Heart right ventricle (tissue), 16 donors: ENCODE measurements around the gene SIRT7. TPM values are rescaled to one million over a fixed set of nuclear protein-coding genes. Genes with fewer than 3 reads are reported as not detected.

Experiments used
- ATAC-seq, 8 donors: fragments of 200-7000 bp; cut with Tn5 transposase; one replicate each; pipeline ENCODE4 v1.9.1; 2020; ENCODE audit warnings: mild to moderate bottlenecking in 8 of 8, moderate library complexity in 8 of 8, moderate number of reproducible peaks in 1 of 8
- DNase-seq, 2 donors: peaks; one replicate each; pipeline ENCODE4 v3.0.0-alpha.2; 2020
- H3K27ac ChIP-seq, 10 donors: fragments of 200-600 bp; sonication (generic) in 2 of 10; one replicate each; pipeline versions ENCODE4 v1.5.0 to v1.8.0; 2020 to 2022; ENCODE audit warnings: mild to moderate bottlenecking in 3 of 10
- H3K27me3 ChIP-seq, 7 donors: fragments of 200-600 bp; one replicate each; pipeline ENCODE4 v1.8.0; 2021 to 2022; ENCODE audit warnings: mild to moderate bottlenecking in 2 of 7
- H3K36me3 ChIP-seq, 9 donors: fragments of 200-600 bp; sonication (generic) in 1 of 9; one replicate each; pipeline versions ENCODE4 v1.5.0 to v1.8.0; 2020 to 2022; ENCODE audit warnings: mild to moderate bottlenecking in 2 of 9
- H3K4me1 ChIP-seq, 9 donors: fragments of 200-600 bp; sonication (generic) in 1 of 9; one replicate each; pipeline versions ENCODE4 v1.5.0 to v1.8.0; 2020 to 2022; ENCODE audit warnings: mild to moderate bottlenecking in 4 of 9
- H3K4me3 ChIP-seq, 10 donors: fragments of 200-600 bp; sonication (generic) in 2 of 10; one replicate each; pipeline versions ENCODE4 v1.5.0 to v1.8.0; 2020 to 2022; ENCODE audit warnings: mild to moderate bottlenecking in 7 of 10, moderate library complexity in 2 of 10
- H3K9me3 ChIP-seq, 11 donors: fragments of 200-600 bp in 10 of 11; sonication (generic) in 2 of 11; one replicate each; pipeline versions ENCODE4 v1.5.0 to v1.8.0; 2013 to 2022; ENCODE audit warnings: mild to moderate bottlenecking in 2 of 11, control low read depth in 1 of 11, moderate library complexity in 1 of 11
- WGBS, 2 donors: extraction: QIAGEN DNeasy Blood & Tissue Kit; methylation state at CpG; one replicate each; pipeline ENCODE4 v1.1.7; 2013; ENCODE audit warnings: inconsistent platforms in 1 of 2; 5-methylcytosine and 5-hydroxymethylcytosine counted together
- intact Hi-C, 10 donors: fragments of 100-400 bp; cut with DNase I; formaldehyde crosslinking; loops; one replicate each; pipeline versions ENCODE4 v1.11.1 to v1.14.2; 2022
- polyA plus RNA-seq, 2 donors: library from polyadenylated mRNA; stranded (reverse); fragments of 200-250 nt; gene quantifications; one replicate each; pipeline ENCODE4 v1.2.3, GENCODE V29; 2013
- total RNA-seq, 10 donors: library from RNA; stranded (reverse); fragmentation: NEBNext Ultra II Directional in 3 of 10; extraction: Animal tissue kit (Norgen Biotek cat#: 25700) in 3 of 10; gene quantifications; one replicate each; pipeline versions ENCODE4 v1.2.1 to v1.2.4, GENCODE V29; 2021 to 2023
- TF ChIP-seq, protein P1 (sequence below), 9 donors: fragments of 200-600 bp; sonication (generic) in 2 of 9; IDR thresholded peaks; one replicate each; pipeline versions ENCODE4 v1.5.0 to v1.8.0; 2021 to 2022; ENCODE audit warnings: antibody characterized with exemption in 9 of 9, mild to moderate bottlenecking in 5 of 9, moderate library complexity in 1 of 9
- donor health status: Arrhythmogenic right ventricular cardiomyopathy.
- donor health status: ischemic (EF 13 %, LVEDD 7.1; RV severe dilation, severe dysfunction).
- donor health status: healthy with polysubstance abuse.
- donor health status: DM: no; HTN: yes; CAD: no.
- donor health status: DM: no; HTN: no; CAD: no.
- donor health status: ischemic (EF 25% LVEDD 6.9; RV normal size, moderate dysfunction).
- donor health status: ischemic (EF 25% LVEDD 5.7; RV mildly dilated, moderate dysfunction).
- donor health status: healthy.
- donor health status: DM: yes; HTN: yes; CAD: no.
- donor health status: Ischemic cardiomyopathy.
- donor health status: ischemic (EF 35%, LVEDD 5.7; RV mildly dilated, moderate dysfunction).
- donor health status: nonischemic (EF 11% LVEDD 7.7; RV severe dilation, severe dysfunction).
- donor health status: DM: yes; HTN: yes; CAD: no.
- donor health status: PGD.
- donor health status: ischemic (EF 29% LVEDD 5.4; RV normal size, mild dysfunction).
- donor health status: nonischemic (EF 23%, LVEDD 6.1; RV moderate dilation, normal function).

Gene SIRT7
- total and polyA plus RNA-seq, 12 donors = 4.4 to 15.7 (median 6.2) TPM

DNA sequence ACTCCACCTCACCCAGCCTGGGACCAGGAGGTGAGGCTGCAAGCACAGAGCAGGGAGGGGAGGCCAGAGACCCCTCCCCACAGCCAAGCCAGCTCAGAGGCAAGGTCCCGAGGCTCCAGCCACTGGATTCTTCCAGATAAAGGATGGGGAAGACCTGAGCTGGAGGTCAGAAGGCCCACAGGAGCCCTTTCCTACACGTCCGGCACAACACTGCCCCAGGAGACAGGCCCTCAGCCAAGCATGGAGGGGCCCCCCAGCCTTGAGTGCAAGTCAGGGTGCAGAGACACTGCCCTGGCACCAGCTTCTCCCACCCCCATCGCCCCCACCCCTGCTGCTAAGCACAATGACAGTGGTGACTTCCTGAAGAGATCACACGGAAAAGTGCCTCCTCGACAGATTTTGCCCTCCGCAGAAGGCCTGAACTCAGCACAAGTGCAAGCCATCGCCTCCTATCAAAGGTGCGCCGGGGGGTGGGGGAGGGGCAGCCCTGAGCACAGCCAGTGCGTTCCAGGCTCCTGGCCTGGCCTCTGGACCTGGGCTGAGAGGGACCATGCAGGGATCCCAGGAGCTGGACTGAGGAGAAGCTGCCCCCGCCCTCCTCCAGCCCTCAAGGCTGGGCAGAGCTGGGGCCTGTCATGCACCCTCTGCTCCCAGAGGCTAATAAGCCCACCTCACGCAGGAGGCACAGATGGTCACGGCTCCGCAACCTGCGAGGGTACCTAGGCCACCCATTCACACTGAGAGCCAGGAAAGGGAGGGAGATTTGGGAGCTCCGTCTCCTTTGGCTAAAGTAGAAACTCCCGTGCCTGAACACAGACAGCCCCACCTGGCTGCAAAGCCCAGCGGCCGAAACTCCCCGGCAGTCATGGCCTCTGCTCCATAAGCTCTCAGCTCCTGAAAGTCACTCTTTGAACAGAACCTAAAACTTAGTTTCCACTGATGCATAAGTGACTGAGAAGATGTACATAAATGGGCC, 6.9 kb upstream of the SIRT7 start:
- Histone ChIP-seq H3K27ac (peak overlapping the region in 5 of 10 donors; percentile 28 to 97 (median 47)), H3K27me3 (peaks cover 0 to 15% (median 0%) of the 10 kb centered on the region in 7 donors), H3K36me3 (peaks cover 0 to 31% (median 10%) of the 10 kb centered on the region in 9 donors), H3K4me3 (peak overlapping the region in 1 of 10 donors; percentile 47), H3K4me1 (peaks cover 29 to 79% (median 53%) of the 10 kb centered on the region in 9 donors), H3K9me3 (no peaks in the 10 kb centered on the region)
- no peak for ATAC-seq
- intact Hi-C loops = loop anchor here in 1 of 10 donors (5.0 kb wide), 1 partner anchor 48 kb away; no protein-coding TSS in a partner anchor
- TF ChIP-seq, protein P1, sequence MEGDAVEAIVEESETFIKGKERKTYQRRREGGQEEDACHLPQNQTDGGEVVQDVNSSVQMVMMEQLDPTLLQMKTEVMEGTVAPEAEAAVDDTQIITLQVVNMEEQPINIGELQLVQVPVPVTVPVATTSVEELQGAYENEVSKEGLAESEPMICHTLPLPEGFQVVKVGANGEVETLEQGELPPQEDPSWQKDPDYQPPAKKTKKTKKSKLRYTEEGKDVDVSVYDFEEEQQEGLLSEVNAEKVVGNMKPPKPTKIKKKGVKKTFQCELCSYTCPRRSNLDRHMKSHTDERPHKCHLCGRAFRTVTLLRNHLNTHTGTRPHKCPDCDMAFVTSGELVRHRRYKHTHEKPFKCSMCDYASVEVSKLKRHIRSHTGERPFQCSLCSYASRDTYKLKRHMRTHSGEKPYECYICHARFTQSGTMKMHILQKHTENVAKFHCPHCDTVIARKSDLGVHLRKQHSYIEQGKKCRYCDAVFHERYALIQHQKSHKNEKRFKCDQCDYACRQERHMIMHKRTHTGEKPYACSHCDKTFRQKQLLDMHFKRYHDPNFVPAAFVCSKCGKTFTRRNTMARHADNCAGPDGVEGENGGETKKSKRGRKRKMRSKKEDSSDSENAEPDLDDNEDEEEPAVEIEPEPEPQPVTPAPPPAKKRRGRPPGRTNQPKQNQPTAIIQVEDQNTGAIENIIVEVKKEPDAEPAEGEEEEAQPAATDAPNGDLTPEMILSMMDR (IDR thresholded peaks at IDR 0.05) = no peak
- 59 to 66% methylated on average over 21 of the region's 21 CpGs for WGBS, 2 donors
- DNase-seq = no peak

DNA sequence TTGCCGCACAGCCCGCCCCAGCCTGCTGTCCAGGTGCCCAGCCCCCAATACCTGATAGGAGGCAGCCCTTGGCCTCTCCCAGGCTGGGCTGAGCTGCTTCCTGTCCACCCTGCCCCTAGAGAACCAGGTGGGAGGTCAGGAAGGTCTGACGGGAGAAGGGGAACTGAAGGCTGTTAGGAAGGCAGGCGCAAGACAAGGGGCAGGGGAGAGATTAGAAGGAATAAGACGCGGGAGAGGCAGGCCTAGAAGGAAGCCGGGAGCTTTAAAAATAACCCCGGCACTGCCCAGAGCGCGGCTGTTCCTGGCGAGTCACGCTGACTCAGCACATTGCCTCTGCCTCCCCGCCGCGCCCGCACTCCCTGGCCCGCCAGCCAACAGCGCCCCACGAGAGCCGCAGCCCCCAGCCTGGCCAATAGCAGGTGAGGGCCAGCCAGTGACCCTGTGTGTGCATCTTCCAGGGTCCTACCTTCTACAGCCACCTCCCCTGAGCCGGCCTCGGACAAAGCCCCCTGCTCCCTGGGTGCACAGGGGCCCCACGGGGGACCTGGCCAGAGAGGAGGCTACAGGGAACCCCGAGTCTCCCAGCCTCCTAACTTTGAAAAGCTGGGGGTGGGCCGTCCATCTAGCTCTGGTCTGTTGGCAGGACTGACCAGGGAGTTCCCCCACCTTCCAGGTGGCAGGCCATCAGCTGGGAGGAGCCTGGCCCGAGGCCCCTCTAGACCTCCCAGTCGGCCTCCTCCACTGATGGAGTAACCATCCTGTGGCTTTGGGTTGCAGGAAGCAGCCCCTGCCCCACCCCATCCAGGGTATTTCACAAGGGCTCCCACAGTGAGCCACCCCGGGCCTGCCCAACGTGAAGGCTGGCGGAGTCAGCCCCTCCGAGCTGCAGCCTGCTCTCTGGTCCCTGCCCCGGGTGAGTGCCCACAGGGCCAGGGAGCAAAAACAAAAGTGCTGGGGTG, 5.6 kb upstream of the SIRT7 start:
- ATAC-seq = peak; percentile 16 to 49 (median 36)
- intact Hi-C loops = loop anchor here in 1 of 10 donors (5.0 kb wide), 1 partner anchor 46 kb away; no protein-coding TSS in a partner anchor
- H3K4me1 ChIP-seq = peaks cover 29 to 86% (median 55%) of the 10 kb centered on the region in 9 donors

DNA sequence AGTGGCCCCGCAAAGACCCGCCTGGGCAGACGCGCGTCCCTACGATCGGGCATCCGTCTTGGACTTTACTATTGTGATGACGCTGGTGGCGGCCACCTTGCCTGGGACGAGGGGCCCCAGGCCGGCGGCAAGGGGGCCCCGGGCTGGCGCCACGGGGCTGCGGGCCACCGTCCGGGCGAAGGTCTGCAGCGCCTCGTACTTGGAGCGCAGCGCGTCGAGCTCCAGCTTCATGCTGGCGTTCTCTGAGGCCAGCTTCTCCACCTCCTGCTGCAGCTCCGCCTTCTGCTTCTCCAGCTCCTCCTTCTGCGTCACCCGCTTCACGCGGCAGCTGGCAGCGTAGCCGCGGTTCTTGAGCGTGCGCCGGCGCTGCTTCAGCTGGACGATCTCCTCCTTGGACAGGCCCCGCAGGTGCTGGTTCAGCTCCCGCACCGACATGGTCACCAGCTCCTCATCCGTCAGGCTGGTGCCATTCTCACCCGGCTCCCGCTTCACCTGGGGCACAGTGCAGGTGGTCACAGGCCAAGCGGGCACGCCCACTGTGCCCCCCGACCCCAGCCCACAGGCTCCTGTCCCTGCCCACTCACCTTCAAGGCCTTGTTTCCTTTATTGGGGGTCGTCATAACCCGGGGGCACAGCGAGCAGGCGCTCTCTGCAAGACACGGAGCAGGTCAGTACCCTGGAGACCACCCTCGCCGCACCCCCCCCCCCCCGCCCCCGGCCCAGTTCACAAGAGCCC, 4.8 kb upstream of the SIRT7 start:
- DNase-seq (no peak), ATAC-seq (no peak)
- peaks cover 0 to 42% (median 10%) of the 10 kb centered on the region in 9 donors for H3K36me3 ChIP-seq
- peaks cover 21 to 83% (median 53%) of the 10 kb centered on the region in 9 donors for H3K4me1 ChIP-seq
- peak overlapping the region in 9 of 10 donors; percentile 3 to 97 (median 48) for H3K27ac ChIP-seq
- intact Hi-C loops = loop anchor here in 1 of 10 donors (5.0 kb wide), 1 partner anchor 45 kb away; no protein-coding TSS in a partner anchor
- WGBS, 2 donors = 89% methylated on average over 57 to 58 of the region's 58 CpGs
- no peaks in the 10 kb centered on the region for H3K9me3 ChIP-seq
- TF ChIP-seq, protein P1 (IDR thresholded peaks at IDR 0.05) = no peak
- H3K4me3 ChIP-seq = peak overlapping the region in 8 of 10 donors; percentile 18 to 47 (median 32)
- H3K27me3 ChIP-seq = no peaks in the 10 kb centered on the region

More for the DNA sequence above, 5.6 kb upstream of the SIRT7 start:
- Histone ChIP-seq H3K27ac (peak overlapping the region in 9 of 10 donors; percentile 3 to 97 (median 48)), H3K9me3 (no peaks in the 10 kb centered on the region), H3K27me3 (peaks cover 0 to 7% (median 0%) of the 10 kb centered on the region in 7 donors), H3K36me3 (peaks cover 0 to 42% (median 10%) of the 10 kb centered on the region in 9 donors), H3K4me3 (peak overlapping the region in 8 of 10 donors; percentile 18 to 47 (median 32))
- WGBS, 2 donors = 28 to 31% methylated on average over 32 of the region's 32 CpGs
- TF ChIP-seq, protein P1 (IDR thresholded peaks at IDR 0.05) = no peak
- DNase-seq = peak; percentile 66 to 70
